ENCODE measurements around the gene CTSG.
"Not testable (repeated sequence)": the region's sequence is repeated elsewhere in the genome, so short reads cannot be mapped to it uniquely, and the experiment has no call there.

The CTSG gene

DNA sequence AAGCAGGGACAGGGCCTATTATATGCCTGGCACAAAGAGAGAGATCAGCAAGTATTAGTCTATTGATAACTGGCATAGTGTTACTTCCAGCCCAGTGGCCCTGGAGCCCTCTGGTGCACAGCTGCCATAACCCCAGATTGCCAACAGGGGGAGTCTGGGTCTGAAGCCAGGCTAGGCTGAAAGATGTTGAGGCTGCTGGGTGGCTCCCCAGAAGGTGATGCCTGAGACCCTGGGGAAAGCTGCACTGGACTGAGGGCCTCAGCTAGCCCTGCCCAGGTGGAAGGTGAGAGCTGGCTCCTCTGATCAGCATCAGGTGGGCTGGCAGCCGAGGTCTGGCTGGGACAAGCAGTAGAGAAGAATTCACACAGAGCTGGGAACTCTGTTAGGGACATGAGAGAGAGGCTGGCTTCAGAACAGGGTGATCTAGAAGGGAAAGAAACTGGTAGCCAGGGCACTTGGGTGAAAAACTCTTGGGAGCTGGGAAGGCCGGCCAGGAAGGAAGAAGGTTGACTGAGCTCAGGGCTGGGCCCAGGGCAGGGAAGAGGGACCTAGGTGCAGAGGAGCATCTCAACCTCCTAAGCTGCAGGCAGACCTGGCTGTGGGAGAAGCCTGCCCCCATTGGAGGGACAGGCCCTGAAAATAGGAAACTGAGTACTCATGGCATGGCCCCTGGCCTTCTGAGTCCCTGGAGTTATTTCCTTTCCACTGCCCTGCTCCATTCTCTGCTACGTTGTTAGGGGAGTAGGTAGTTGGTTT lies 29.6 kb upstream of the CTSG start:
- no peak overlapping the region for H3K27ac ChIP-seq
- H3K36me3 ChIP-seq = no peaks in the 10 kb centered on the region
- TF ChIP-seq Cebpa-rat (IDR thresholded peaks at IDR 0.05) = no peak
- no peaks in the 10 kb centered on the region for H4K20me1 ChIP-seq
- H3K4me3 ChIP-seq = no peak overlapping the region
- peaks cover 10 to 18% (median 16%) of the 10 kb centered on the region in 11 experiments; a peak in 20 of 22 replicates for H3K9me3 ChIP-seq (replicated peaks in 1 of 11)
- no peaks in the 10 kb centered on the region for H3K27me3 ChIP-seq
- H3K4me2 ChIP-seq = no peak overlapping the region
- peaks cover 6 to 21% (median 15%) of the 10 kb centered on the region in 10 experiments; a peak in 16 of 20 replicates for H3K4me1 ChIP-seq
- no peak overlapping the region for H3K9ac ChIP-seq

DNA sequence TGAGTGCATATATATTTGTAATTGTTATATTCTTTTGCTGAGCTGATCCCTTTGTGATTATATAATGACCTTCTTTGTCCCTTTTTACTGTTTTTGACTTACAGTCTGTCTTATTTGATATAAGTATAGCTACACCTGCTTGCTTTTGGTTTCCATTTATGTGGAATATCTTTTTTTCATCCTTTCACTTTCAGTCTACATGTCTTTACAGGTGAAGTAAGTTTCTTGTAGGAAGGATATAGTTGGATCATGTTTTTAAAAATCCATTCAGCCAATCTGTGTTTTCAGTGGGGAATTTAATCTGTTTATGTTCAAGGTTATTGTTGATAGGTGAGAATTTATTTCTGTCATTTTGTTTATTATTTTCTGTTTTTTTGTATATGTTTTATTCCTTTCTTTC lies 21.4 kb upstream of the CTSG start:
- no peak overlapping the region for H3K4me3 ChIP-seq
- no peaks in the 10 kb centered on the region for H3K27me3 ChIP-seq
- TF ChIP-seq Cebpa-rat (IDR thresholded peaks at IDR 0.05) = no peak
- H3K27ac ChIP-seq = no peak overlapping the region
- H3K9ac ChIP-seq = no peak overlapping the region
- H3K4me1 ChIP-seq = no peaks in the 10 kb centered on the region
- H4K20me1 ChIP-seq = no peaks in the 10 kb centered on the region
- H3K9me3 ChIP-seq (replicated peaks in 1 of 11) = peaks cover 41 to 73% (median 60%) of the 10 kb centered on the region in 11 experiments
- no peak overlapping the region for H3K4me2 ChIP-seq
- H3K36me3 ChIP-seq = no peaks in the 10 kb centered on the region

DNA sequence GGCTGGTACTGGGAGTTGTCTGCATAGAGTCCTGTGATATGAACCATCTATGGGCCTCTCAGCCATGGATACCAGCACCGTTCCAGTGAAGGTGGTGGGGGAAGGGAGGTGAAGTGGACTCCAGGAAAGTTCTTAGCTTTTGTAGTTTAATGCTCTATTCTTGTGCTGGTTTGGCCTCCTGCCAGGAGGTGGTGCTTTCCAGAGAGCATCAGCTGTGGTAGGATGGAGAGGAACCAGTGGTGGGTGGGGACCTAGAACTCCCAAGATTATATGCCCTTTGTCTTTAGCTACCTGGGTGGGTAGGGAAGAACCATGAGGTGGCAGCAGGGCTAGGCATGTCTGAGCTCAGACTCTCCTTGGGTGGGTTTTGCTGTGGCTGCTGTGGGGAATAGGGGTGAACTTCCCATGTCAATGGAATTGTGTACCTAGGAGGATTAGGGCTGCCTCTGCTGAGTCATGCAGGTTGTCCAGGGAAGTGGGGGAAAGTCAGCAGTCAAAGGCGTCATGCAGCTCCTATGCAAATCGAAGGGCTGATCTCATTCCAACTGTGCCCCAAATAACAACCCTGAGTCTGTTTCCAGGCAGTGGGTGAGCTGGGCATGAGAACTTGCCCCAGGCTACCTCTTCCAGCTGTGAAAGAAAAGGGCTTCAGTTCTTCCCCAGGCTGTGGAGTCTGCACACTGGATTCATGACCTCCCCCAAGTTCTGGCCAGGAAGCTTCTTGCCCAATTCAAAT lies 19.2 kb upstream of the CTSG start:
- no peaks in the 10 kb centered on the region for H4K20me1 ChIP-seq

GRCh38 chr14:24591004-24591403 lies 15.0 kb upstream of the CTSG start:
- not testable (repeated sequence) for H3K4me3 ChIP-seq, H3K4me1 ChIP-seq, H3K9ac ChIP-seq, H3K27me3 ChIP-seq, H3K27ac ChIP-seq, H4K20me1 ChIP-seq, H3K36me3 ChIP-seq, H3K4me2 ChIP-seq
- peaks cover 41 to 67% (median 50%) of the 10 kb centered on the region in 11 experiments for H3K9me3 ChIP-seq (replicated peaks in 1 of 11)

More for the DNA sequence above, 19.2 kb upstream of the CTSG start:
- Histone ChIP-seq H3K4me3 (no peak overlapping the region), H3K27me3 (no peaks in the 10 kb centered on the region), H3K9ac (no peak overlapping the region), H3K4me1 (no peaks in the 10 kb centered on the region), H3K27ac (no peak overlapping the region), H3K36me3 (no peaks in the 10 kb centered on the region), H3K9me3 (replicated peaks in 1 of 11) (peaks cover 32 to 55% (median 43%) of the 10 kb centered on the region in 11 experiments), H3K4me2 (no peak overlapping the region)
- no peak for TF ChIP-seq Cebpa-rat (IDR thresholded peaks at IDR 0.05)

DNA sequence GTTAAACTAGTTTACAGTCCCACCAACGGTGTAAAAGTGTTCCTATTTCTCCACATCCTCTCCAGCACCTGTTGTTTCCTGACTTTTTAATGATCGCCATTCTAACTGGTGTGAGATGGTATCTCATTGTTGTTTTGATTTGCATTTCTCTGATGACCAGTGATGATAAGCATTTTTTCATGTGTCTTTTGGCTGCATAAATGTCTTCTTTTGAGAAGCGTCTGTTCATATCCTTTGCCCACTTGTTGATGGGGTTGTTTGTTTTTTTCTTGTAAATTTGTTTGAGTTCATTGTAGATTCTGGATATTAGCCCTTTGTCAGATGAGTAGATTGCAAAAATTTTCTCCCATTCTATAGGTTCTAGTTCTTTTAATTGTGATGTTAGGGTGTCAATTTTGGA lies 8.4 kb upstream of the CTSG start:
- not testable (repeated sequence) for H4K20me1 ChIP-seq, H3K4me1 ChIP-seq, H3K27ac ChIP-seq, H3K4me2 ChIP-seq, H3K4me3 ChIP-seq, H3K36me3 ChIP-seq, H3K27me3 ChIP-seq, H3K9ac ChIP-seq
- peaks cover 28 to 44% (median 35%) of the 10 kb centered on the region in 11 experiments for H3K9me3 ChIP-seq (replicated peaks in 1 of 11)

DNA sequence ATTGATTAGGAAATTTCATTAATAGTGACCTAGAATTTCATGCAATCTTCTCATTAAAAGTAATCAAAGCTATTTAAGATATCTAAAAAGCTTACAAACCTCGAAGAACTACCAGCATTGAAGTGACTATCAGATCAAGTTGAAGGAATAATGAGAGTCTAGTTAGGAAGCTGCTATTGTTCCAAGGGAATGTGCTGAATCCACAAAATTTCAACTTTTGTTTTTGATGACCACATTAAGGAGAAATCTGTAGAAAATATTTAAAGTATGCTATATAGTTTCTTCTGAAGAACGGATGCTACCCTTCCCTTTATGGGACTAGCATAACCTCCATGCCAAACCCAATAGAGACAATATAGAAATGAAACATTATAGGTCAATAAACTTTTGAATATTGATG lies 2.5 kb upstream of the CTSG start:
- Histone ChIP-seq H3K27me3 (no peaks in the 10 kb centered on the region), H3K9me3 (replicated peaks in 1 of 11) (peaks cover 4 to 22% (median 15%) of the 10 kb centered on the region in 11 experiments; a peak in 20 of 22 replicates), H3K4me2 (no peak overlapping the region), H3K9ac (no peak overlapping the region), H3K4me1 (peaks cover 15 to 28% (median 24%) of the 10 kb centered on the region in 10 experiments), H4K20me1 (no peaks in the 10 kb centered on the region), H3K4me3 (no peak overlapping the region), H3K27ac (no peak overlapping the region), H3K36me3 (peaks cover 0 to 12% (median 0%) of the 10 kb centered on the region in 11 experiments; a peak in 2 of 22 replicates)
- TF ChIP-seq Cebpa-rat (IDR thresholded peaks at IDR 0.05) = no peak

DNA sequence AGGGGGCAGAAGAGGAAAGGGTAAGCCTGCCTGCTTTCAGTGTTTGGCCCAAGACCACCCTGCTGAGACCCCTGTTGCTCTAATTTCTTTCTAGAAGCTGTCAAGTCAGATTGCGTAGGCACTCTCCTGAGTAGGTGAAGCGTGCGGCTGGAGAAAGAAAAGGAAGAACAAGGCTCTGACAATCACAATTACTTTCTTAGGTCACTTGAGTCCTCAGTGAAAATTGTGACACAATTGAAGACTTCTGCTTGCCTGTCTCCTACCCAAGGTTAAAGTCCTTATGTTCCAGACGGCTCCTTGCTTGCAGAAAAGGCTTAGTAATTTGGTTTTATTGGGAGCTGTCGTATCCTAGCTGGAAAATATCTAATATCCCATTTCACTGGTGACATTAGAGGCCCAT lies 721 bp upstream of the CTSG start:
- peaks cover 0 to 19% (median 10%) of the 10 kb centered on the region in 11 experiments; a peak in 13 of 22 replicates for H3K9me3 ChIP-seq (replicated peaks in 1 of 11)
- H4K20me1 ChIP-seq = no peaks in the 10 kb centered on the region
- peaks cover 0 to 12% (median 0%) of the 10 kb centered on the region in 11 experiments; a peak in 2 of 22 replicates for H3K36me3 ChIP-seq
- peak overlapping the region in 9 of 11 experiments; percentile 28 to 77 (median 69); a peak in 18 of 22 replicates for H3K27ac ChIP-seq
- peaks cover 15 to 32% (median 24%) of the 10 kb centered on the region in 10 experiments for H3K4me1 ChIP-seq
- no peak for TF ChIP-seq Cebpa-rat (IDR thresholded peaks at IDR 0.05)
- H3K4me3 ChIP-seq = no peak overlapping the region; a peak in 1 of 20 replicates
- peak overlapping the region; percentile 28 to 80 (median 68) for H3K4me2 ChIP-seq
- H3K9ac ChIP-seq = peak overlapping the region in 7 of 11 experiments; percentile 1 to 57 (median 38); a peak in 10 of 22 replicates
- no peaks in the 10 kb centered on the region for H3K27me3 ChIP-seq

DNA sequence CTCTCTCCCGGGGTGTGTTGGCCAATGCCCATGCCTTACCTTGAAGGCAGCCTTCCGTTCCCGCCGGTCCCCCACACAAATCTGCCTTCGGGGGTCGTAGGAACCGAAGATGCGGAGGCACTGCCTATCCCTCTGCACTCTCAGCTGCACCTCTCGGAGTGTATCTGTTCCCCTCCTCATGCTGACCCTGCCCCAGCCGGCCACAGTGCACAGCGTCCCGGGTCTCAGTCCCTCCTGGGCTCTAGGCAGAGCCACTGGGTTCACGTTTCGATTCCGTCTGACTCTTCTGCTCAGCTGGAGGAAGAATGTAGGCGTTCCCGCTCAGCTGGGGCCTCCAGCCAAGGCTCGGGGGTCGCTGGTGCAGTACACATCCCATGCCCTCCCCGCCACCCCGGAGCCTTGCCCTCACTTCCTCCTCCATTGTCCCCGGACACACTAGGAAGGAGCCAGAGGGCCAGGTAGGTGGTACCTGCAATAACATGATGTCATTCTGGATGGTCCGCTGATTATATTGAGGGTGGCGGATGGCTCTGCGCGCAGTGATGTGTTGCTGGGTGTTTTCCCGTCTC lies 1.8 kb downstream of the CTSG start:
- TF ChIP-seq Cebpa-rat (IDR thresholded peaks at IDR 0.05) = no peak
- peaks cover 0 to 12% (median 0%) of the 10 kb centered on the region in 11 experiments; a peak in 2 of 22 replicates for H3K36me3 ChIP-seq
- H3K27me3 ChIP-seq = no peaks in the 10 kb centered on the region
- H3K4me3 ChIP-seq = peak overlapping the region in 1 of 10 experiments; percentile 22; a peak in 1 of 20 replicates
- no peak overlapping the region for H3K9ac ChIP-seq
- H3K4me1 ChIP-seq = peaks cover 15 to 32% (median 24%) of the 10 kb centered on the region in 10 experiments
- no peaks in the 10 kb centered on the region for H4K20me1 ChIP-seq
- peak overlapping the region in 3 of 11 experiments; percentile 68 to 77 (median 75); a peak in 2 of 22 replicates for H3K4me2 ChIP-seq
- H3K27ac ChIP-seq = peak overlapping the region in 1 of 11 experiments; percentile 73; a peak in 1 of 22 replicates
- peaks cover 0 to 19% (median 10%) of the 10 kb centered on the region in 11 experiments; a peak in 12 of 22 replicates for H3K9me3 ChIP-seq (replicated peaks in 1 of 11)

DNA sequence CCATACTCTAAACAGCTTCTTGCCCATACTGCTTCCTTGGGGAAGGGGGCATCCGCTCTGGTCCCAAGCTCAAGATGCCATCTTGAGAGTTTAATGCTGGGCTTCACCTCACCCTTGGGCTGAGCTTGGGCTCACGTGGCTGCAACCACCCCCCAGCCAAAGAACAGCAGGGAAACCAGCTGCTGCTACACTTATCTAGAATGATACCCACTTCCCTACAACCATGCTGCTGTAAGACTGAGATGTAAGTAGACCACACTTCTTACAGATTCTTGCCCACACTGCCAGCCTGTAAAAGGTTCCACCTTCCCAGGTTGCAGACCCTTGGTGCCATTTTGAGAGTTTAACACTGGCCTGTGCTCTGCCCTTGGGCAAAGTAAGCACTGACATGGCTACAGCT lies 9.7 kb downstream of the CTSG start:
- no peak for TF ChIP-seq Cebpa-rat (IDR thresholded peaks at IDR 0.05)
- H3K4me1 ChIP-seq = peaks cover 0 to 13% (median 9%) of the 10 kb centered on the region in 10 experiments; a peak in 13 of 20 replicates

More for the DNA sequence above, 9.7 kb downstream of the CTSG start:
- H3K9me3 ChIP-seq (replicated peaks in 1 of 11) = peaks cover 46 to 57% (median 49%) of the 10 kb centered on the region in 11 experiments
- H3K27me3 ChIP-seq = no peaks in the 10 kb centered on the region
- H3K4me2 ChIP-seq = peak overlapping the region in 6 of 11 experiments; percentile 4 to 45 (median 12); a peak in 5 of 22 replicates
- H3K36me3 ChIP-seq = 0 out of 22 replicates have a peak, but pooled peaks cover 0 to 5% (median 0%) of the 10 kb centered on the region in 11 experiments
- H3K4me3 ChIP-seq = no peak overlapping the region
- H4K20me1 ChIP-seq = no peaks in the 10 kb centered on the region
- no peak overlapping the region for H3K27ac ChIP-seq
- no peak overlapping the region for H3K9ac ChIP-seq

Data from BLaER1 treated with 17β-estradiol and CSF1 and Interleukin-3, amounts not matched to agents 10 nM and 100 nM (cell line).